HepG2 (cell line): ENCODE data around the gene STOM.

Experiments
- EZH2 ChIP-seq: conservative IDR thresholded peaks from 2 replicates; pipeline ENCODE4 v1.6.1; 2012; ENCODE audit warnings: mild to moderate bottlenecking, low read depth, low read length, moderate library complexity
- SKIL ChIP-seq: sonication (generic); formaldehyde crosslinking; IDR thresholded peaks from 2 replicates; pipeline ENCODE4 v1.8.0; 2022; ENCODE audit warnings: missing genetic modification reagents, mild to moderate bottlenecking, moderate library complexity, borderline replicate concordance
- SP1 ChIP-seq, 2 experiments: fragments of 450-650 bp in 1 of 2; sonication (generic) in 1 of 2; formaldehyde crosslinking in 1 of 2; IDR thresholded peaks; 2 replicates each; pipeline versions ENCODE4 v1.4.0 to v1.6.1; 2016 to 2020; ENCODE audit warnings: missing genetic modification reagents in 1 of 2
- TBX3 ChIP-seq: fragments of 450-650 bp; IDR thresholded peaks from 2 replicates; pipeline ENCODE4 v1.6.1; 2017; ENCODE audit warnings: antibody characterized with exemption, mild to moderate bottlenecking, inconsistent platforms, borderline replicate concordance
- YY1 ChIP-seq: IDR thresholded peaks from 2 replicates; pipeline ENCODE4 v1.6.1; 2011; ENCODE audit warnings: low read length, low read depth, moderate library complexity, mild to moderate bottlenecking; ENCODE audit not compliant: insufficient read depth, insufficient replicate concordance

GRCh38 chr9:121317737-121318630 is 52.1 kb downstream of the STOM start:
- TF ChIP-seq YY1 (no peak), SP1 (IDR thresholded peaks at IDR 0.05) (no peak), SP1 (CRISPR knock-in tag; IDR thresholded peaks at IDR 0.05) (no peak), SKIL (CRISPR knock-in tag) (no peak), TBX3 (no peak), EZH2 (no peak)
